ENCODE measurements around the gene ASB6. TPM values are rescaled to one million over a fixed set of nuclear protein-coding genes. Genes with fewer than 3 reads are reported as not detected.

The ASB6 gene
- polyA plus RNA-seq, 2 of the 4 experiments (the other 2 are of a cell fraction): 9.2 to 17.3 TPM

- TF ChIP-seq JUN (IDR thresholded peaks at IDR 0.05): no peak
- TF ChIP-seq TFCP2L1 (CRISPR knock-in tag; IDR thresholded peaks at IDR 0.05): no peak
- no peak for TF ChIP-seq JUNB (IDR thresholded peaks at IDR 0.05)
- TF ChIP-seq MAZ (IDR thresholded peaks at IDR 0.05; ENCODE audit: borderline replicate concordance, low read depth, low read length): no peak
- no peak for TF ChIP-seq ZSCAN20 (CRISPR knock-in tag; IDR thresholded peaks at IDR 0.05)
These were observed 31.7 kb upstream of the ASB6 start (continued) for GRCh38 chr9:129673602-129674001.

DNA sequence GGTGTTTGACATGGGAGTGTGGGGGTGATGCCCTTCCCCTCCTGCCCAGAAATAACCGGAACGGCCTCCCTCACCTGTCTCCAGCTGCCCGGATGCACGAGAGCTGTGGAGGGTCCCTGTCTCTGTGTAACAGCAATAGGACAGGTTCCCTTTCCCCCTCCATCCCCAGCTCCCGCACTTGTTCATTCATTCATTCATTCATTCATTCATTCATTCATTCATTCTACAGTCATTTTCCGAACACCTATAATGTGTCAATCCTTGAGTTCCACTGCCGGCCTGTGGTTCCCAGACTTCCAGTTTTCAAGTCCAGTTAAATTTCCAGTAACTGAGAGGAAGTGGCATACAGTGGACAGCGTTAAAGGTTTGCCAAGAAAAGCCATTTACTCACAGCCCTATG is 30.8 kb upstream of the ASB6 start:
- no peak overlapping the region for H3K4me3 ChIP-seq
- no peak for DNase-seq (ENCODE audit: low read depth in 1 of 2, low spot score in 1 of 2)
- TF ChIP-seq HOXB13 (CRISPR knock-in tag; IDR thresholded peaks at IDR 0.05; ENCODE audit: low read depth) (no peak), CBX2 (IDR thresholded peaks at IDR 0.05; ENCODE audit: borderline replicate concordance, low read depth) (no peak), NR3C1 (IDR thresholded peaks at IDR 0.05) (no peak), SREBF2 (IDR thresholded peaks at IDR 0.05) (no peak), POLR2A (IDR thresholded peaks at IDR 0.05; ENCODE audit: low read length) (no peak), ZC3H11A (IDR thresholded peaks at IDR 0.05) (no peak), BHLHE40 (IDR thresholded peaks at IDR 0.05; ENCODE audit: low read depth, low read length) (no peak), ZFP36 (IDR thresholded peaks at IDR 0.05; ENCODE audit: borderline replicate concordance, partially characterized antibody) (no peak), ATOH8 (CRISPR knock-in tag; IDR thresholded peaks at IDR 0.05; ENCODE audit: low read depth) (no peak), MAZ (IDR thresholded peaks at IDR 0.05; ENCODE audit: borderline replicate concordance, low read depth, low read length) (no peak), POLR2AphosphoS2 (conservative IDR thresholded peaks at IDR 0.05; ENCODE audit: low read length) (no peak), CHD2 (IDR thresholded peaks at IDR 0.05; ENCODE audit: low read length, partially characterized antibody) (no peak), ZSCAN20 (CRISPR knock-in tag; IDR thresholded peaks at IDR 0.05) (no peak), NPAS2 (CRISPR knock-in tag; IDR thresholded peaks at IDR 0.05; ENCODE audit: borderline replicate concordance) (no peak), JUN (IDR thresholded peaks at IDR 0.05) (no peak), CEBPB (IDR thresholded peaks at IDR 0.05) (no peak), HES2 (IDR thresholded peaks at IDR 0.05) (no peak), ZNF302 (CRISPR knock-in tag; IDR thresholded peaks at IDR 0.05) (no peak), EHMT2 (IDR thresholded peaks at IDR 0.05; ENCODE audit: low read depth) (no peak)
- FAIRE-seq: no peak
- no peak overlapping the region for H3K27ac ChIP-seq
- POLR2A ChIA-PET: no interaction called here
- no peak for ATAC-seq
- H3K4me1 ChIP-seq: peaks cover 4% of the 10 kb centered on the region; the same call in 1 of the 3 replicates
- WGBS (ENCODE audit: missing lambda C conversion rate): 87% methylated on average over 8 of the region's 8 CpGs
- no peaks in the 10 kb centered on the region for H3K9me3 ChIP-seq
- no peak overlapping the region for H3K4me2 ChIP-seq
- CTCF ChIA-PET: interaction anchor here (1.1 to 1.6 kb wide), 5 partner anchors 17 to 534 kb away, joined by 3 to 6 read pairs (median 5); no protein-coding TSS in a partner anchor

DNA sequence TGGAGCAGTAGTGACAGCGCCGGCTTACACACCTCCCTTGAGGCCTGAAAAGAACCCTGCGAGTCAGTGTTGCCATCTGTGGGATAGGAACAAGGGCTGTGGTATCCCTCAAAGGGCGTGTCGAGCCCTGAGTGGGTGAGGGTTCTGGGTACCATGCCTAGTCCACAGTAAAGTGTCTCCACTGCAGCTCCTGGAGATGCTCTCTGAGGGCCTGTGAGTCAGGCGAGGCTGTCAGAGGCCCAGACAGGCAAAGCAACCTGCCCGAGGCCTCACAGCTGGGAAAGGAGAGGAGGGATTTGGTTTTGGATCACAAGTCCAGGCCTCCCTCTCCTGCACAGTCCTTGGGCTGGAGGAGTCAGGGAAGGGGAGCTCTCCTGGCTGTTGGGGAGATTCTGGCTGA is 29.6 kb upstream of the ASB6 start:
- no peaks in the 10 kb centered on the region for H3K9me3 ChIP-seq
- CTCF ChIA-PET: interaction anchor here (1.0 to 1.6 kb wide), 5 partner anchors 15 to 66 kb away, joined by 3 to 6 read pairs (median 4); no protein-coding TSS in a partner anchor
- POLR2A ChIA-PET: no interaction called here
- FAIRE-seq: no peak
- H3K27ac ChIP-seq: no peak overlapping the region
- peaks cover 8% of the 10 kb centered on the region; the same call in 1 of the 3 replicates for H3K4me1 ChIP-seq
- ATAC-seq: peak; percentile 11 to 16; a peak in 1 of 6 replicates
- H3K4me3 ChIP-seq: no peak overlapping the region
- no peak for DNase-seq (ENCODE audit: low read depth in 1 of 2, low spot score in 1 of 2)
- WGBS (ENCODE audit: missing lambda C conversion rate): 86% methylated on average over 7 of the region's 7 CpGs
- no peak overlapping the region for H3K4me2 ChIP-seq
- TF ChIP-seq NFE2L2 (conservative IDR thresholded peaks at IDR 0.05; ENCODE audit: low read length) (no peak), ZNF302 (CRISPR knock-in tag; IDR thresholded peaks at IDR 0.05) (no peak), EP300 (IDR thresholded peaks at IDR 0.05) (no peak), TFCP2L1 (CRISPR knock-in tag; IDR thresholded peaks at IDR 0.05) (no peak), FOSL2 (IDR thresholded peaks at IDR 0.05) (no peak), FOSL2 (CRISPR knock-in tag; IDR thresholded peaks at IDR 0.05) (no peak), RAD21 (conservative IDR thresholded peaks at IDR 0.05 in 1 of 2, IDR thresholded peaks at IDR 0.05 in 1 of 2) (no peak), RARB (CRISPR knock-in tag; IDR thresholded peaks at IDR 0.05) (no peak), HOXA7 (CRISPR knock-in tag; IDR thresholded peaks at IDR 0.05) (no peak), CTCF (IDR thresholded peaks at IDR 0.05) (no peak), POLR2A (IDR thresholded peaks at IDR 0.05; ENCODE audit: low read length) (no peak), SREBF2 (IDR thresholded peaks at IDR 0.05) (no peak), HES2 (IDR thresholded peaks at IDR 0.05) (no peak), HOXB13 (CRISPR knock-in tag; IDR thresholded peaks at IDR 0.05; ENCODE audit: low read depth) (no peak), MYC (IDR thresholded peaks at IDR 0.05; ENCODE audit: borderline replicate concordance, low read length) (no peak), NR3C1 (IDR thresholded peaks at IDR 0.05) (no peak), TP53 (CRISPR knock-in tag; IDR thresholded peaks at IDR 0.05) (no peak)
- TF ChIP-seq, protein P1, sequence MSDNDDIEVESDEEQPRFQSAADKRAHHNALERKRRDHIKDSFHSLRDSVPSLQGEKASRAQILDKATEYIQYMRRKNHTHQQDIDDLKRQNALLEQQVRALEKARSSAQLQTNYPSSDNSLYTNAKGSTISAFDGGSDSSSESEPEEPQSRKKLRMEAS (IDR thresholded peaks at IDR 0.05): no peak
- TF ChIP-seq, protein P2, sequence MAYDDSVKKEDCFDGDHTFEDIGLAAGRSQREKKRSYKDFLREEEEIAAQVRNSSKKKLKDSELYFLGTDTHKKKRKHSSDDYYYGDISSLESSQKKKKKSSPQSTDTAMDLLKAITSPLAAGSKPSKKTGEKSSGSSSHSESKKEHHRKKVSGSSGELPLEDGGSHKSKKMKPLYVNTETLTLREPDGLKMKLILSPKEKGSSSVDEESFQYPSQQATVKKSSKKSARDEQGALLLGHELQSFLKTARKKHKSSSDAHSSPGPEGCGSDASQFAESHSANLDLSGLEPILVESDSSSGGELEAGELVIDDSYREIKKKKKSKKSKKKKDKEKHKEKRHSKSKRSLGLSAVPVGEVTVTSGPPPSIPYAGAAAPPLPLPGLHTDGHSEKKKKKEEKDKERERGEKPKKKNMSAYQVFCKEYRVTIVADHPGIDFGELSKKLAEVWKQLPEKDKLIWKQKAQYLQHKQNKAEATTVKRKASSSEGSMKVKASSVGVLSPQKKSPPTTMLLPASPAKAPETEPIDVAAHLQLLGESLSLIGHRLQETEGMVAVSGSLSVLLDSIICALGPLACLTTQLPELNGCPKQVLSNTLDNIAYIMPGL (CRISPR knock-in tag; IDR thresholded peaks at IDR 0.05; ENCODE audit: borderline replicate concordance): no peak
